Renal cortex interstitium (tissue), 11 donors: ENCODE measurements around the gene IGSF9B. TPM values are rescaled to one million over a fixed set of nuclear protein-coding genes. Genes with fewer than 3 reads are reported as not detected.
A peak's percentile ranks its signal among the peaks of the same experiment; 100 is the strongest.

Experiments used
- DNase-seq, 11 donors: peaks; one replicate each; pipeline ENCODE4 v3.0.0-alpha.2; 2013; ENCODE audit warnings: low read depth in 9 of 11, low spot score in 4 of 11; ENCODE audit errors: extremely low read depth in 1 of 11
- polyA plus RNA-seq, 3 donors: library from polyadenylated mRNA; unstranded; fragments of 120-200 nt; gene quantifications; one replicate each; pipeline ENCODE4 v1.2.1, GENCODE V29; 2013; ENCODE audit not compliant: insufficient read length in 3 of 3

IGSF9B gene
- polyA plus RNA-seq, 3 donors, result 5.1 to 8.4 (median 8.2) TPM

GRCh38 chr11:133988686-133989410, 32.1 kb upstream of the IGSF9B start:
- no peak for DNase-seq

GRCh38 chr11:133987171-133987570, 30.4 kb upstream of the IGSF9B start:
- no peak for DNase-seq

- DNase-seq, result no peak
Observed at GRCh38 chr11:133985981-133986944, 29.5 kb upstream of the IGSF9B start.

DNA sequence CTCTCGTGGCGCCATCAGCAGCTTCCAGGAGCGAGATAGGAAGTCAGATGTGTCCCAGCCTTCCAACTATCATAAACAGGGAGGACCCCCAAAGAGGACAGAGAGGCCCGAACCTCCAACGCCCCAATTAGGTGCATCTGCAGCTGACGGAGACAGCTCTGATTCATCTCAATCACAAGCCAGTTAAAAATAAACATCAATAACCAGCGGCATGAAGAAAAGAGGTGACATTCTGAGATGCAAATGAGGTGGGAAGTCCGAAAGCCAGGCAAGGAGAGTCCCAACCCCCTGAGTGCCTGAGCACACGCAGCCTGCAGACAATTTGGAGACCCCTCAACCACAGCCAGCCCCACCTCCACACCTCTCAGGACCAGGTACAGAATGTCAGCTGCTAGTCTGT, 28.1 kb upstream of the IGSF9B start:
- DNase-seq, result no peak

DNA sequence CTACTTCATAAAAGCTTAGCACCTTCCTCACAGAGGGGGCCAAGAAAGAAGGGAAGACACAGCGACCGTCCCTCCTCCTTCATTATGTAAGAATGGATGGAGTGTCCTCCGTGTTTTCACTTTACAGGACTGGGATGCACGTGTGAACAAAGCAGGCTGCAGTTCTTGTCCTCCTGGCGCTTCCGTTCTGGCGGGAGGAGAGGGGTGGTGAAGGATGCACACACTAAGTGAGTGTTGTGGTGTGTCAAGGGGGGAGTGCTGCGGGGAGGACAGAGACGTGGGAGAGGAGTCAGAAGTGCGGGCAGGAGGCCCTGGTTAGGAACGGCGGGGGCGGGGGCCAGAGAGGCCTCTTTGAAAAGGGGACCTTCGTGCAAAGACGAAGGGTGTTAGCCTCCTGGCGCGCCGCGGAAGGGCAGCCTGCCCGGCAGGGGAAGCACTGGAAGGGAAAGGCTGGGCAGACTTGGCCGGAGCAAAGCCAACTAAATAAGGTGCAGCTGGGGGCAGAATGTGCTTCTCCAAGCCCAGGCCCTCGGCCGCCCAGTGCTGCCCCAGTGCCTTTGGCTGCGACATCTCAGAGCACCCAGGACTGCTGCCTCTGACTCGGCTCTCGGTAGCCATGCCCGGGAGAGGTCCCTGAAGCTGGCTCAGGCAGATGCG, 27.0 kb upstream of the IGSF9B start:
- DNase-seq, result no peak

GRCh38 chr11:133982876-133983275, 26.1 kb upstream of the IGSF9B start:
- no peak for DNase-seq

GRCh38 chr11:133982151-133982550, 25.4 kb upstream of the IGSF9B start:
- DNase-seq, result no peak

- no peak for DNase-seq
Observed at GRCh38 chr11:133981156-133981555, 24.4 kb upstream of the IGSF9B start.

- DNase-seq, result no peak
Observed at GRCh38 chr11:133980665-133981064, 23.9 kb upstream of the IGSF9B start.

GRCh38 chr11:133978794-133979193, 22.0 kb upstream of the IGSF9B start:
- no peak for DNase-seq

GRCh38 chr11:133977067-133977677, 20.4 kb upstream of the IGSF9B start:
- DNase-seq, result no peak

GRCh38 chr11:133975488-133975849, 18.7 kb upstream of the IGSF9B start:
- DNase-seq, result no peak

GRCh38 chr11:133974836-133975487, 18.2 kb upstream of the IGSF9B start:
- DNase-seq, result no peak

- DNase-seq, result no peak
Observed at GRCh38 chr11:133971881-133972280, 15.1 kb upstream of the IGSF9B start.

DNA sequence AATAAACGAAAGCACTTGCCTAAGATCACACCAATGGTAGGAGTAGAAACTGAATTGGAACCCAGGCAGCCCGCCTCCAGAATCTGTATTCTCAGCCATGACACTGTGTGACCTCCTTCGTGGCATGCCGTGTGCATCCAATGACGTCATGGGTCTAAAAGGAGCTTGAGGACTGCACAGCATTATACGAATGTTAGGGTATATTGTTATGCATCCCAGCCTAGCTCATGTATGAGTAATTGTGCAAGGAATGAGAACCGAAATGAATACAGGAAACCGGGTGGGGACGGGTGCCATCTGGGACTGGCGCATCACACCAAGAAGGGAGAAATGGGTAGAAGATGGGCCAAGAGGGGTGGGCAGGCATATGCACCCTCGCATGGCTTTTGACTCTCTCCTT, 12.3 kb upstream of the IGSF9B start:
- DNase-seq, result no peak

DNA sequence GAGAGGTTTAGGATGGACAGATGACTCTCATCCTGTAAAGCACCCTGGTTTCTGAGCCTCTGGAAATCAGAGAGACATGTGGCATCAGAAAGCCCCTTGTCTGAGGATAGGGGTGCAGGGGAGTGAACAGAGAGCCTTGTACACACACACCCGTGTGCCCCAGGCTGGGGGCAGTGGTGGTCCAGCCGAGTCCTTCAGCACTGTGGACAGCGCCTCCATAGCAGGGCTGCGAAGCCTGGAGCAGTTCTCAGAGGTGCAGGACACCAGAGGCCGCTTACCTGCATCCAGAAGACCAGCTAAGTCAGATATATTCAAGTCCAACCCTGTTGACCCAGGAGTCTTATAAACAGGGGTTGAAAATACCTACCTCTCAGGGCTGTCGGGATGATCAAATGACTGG, 11.5 kb upstream of the IGSF9B start:
- peak in 1 of 11 donors; percentile 53 for DNase-seq

- DNase-seq, result no peak
Observed at GRCh38 chr11:133967599-133968238, 11.0 kb upstream of the IGSF9B start.

DNA sequence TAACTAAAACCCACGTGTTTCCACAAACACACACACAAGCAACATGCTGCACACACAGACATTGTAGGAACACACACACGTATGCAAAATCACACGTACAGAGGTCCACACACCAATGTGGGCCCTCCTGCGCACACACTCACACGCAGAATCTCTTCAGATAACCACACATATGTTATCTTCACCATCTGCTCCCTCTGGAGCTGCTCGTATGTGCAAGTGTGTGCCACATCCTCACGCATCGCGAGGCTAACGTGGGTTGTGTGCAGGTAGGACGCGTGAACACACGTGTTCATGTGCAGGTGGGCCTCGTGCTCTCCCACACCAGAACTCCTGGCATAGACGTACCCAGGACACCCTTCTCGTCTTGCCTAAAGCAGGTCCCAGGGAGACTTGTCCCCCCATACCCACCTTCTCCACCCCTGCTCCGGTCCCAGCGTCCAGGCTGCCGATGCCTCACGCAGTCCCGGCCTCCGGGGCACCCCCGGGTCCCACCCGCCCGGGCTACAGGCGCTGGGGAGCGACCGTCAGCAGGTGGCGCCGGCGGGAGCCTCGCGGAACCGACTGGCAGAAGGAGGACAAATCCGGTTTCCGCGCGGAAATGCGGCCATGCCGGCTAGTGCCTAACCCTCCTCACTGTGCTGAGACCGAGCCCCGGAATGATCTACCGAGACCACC, 10.3 kb upstream of the IGSF9B start:
- no peak for DNase-seq
